Tibial artery (tissue), 4 donors: ENCODE results near the gene TMEM255B.

Experiments
- DNase-seq, 2 donors: peaks; one replicate each; pipeline ENCODE4 v3.0.0-alpha.2; 2019
- H3K27ac ChIP-seq, 2 donors: fragments of 200-600 bp; sonication (generic) in 1 of 2; 1 replicate in 1 of 2; 2 replicates in 1 of 2; pipeline ENCODE4 v1.5.1; 2018 to 2019; ENCODE audit warnings: mild to moderate bottlenecking in 1 of 2
- H3K27me3 ChIP-seq, 2 donors: fragments of 200-600 bp; sonication (generic) in 1 of 2; one replicate each; pipeline versions ENCODE4 v1.5.1 to v1.6.0; 2016 to 2019
- H3K36me3 ChIP-seq, 3 donors: fragments of 200-600 bp; sonication (generic) in 2 of 3; one replicate each; pipeline ENCODE4 v1.5.1; 2016 to 2019; ENCODE audit warnings: mild to moderate bottlenecking in 2 of 3
- H3K4me1 ChIP-seq, 4 donors: fragments of 200-600 bp; sonication (generic) in 2 of 4; 1 replicate in 3 of 4; 2 replicates in 1 of 4; pipeline ENCODE4 v1.5.1; 2016 to 2019
- H3K4me3 ChIP-seq, 2 donors: fragments of 200-600 bp; sonication (generic) in 1 of 2; 1 replicate in 1 of 2; 2 replicates in 1 of 2; pipeline ENCODE4 v1.5.1; 2018 to 2019; ENCODE audit warnings: mild to moderate bottlenecking in 2 of 2
- H3K9me3 ChIP-seq, 3 donors: fragments of 200-600 bp; sonication (generic) in 1 of 3; one replicate each; pipeline ENCODE4 v1.5.1; 2016 to 2019
- intact Hi-C: fragments of 100-400 bp; cut with DNase I; formaldehyde crosslinking; loops from one replicate; pipeline ENCODE4 v1.15.0; 2023; ENCODE audit warnings: low total_unique reads
- TF ChIP-seq, protein P1 (sequence below), 2 experiments: fragments of 200-600 bp in 1 of 2; fragments of 450-650 bp in 1 of 2; IDR thresholded peaks; one replicate each; pipeline ENCODE4 v1.5.1; 2017 to 2019; ENCODE audit warnings: antibody characterized with exemption in 2 of 2, mild to moderate bottlenecking in 1 of 2, moderate library complexity in 1 of 2

Gene TMEM255B

GRCh38 chr13:113802090-113802531 is 43.1 kb downstream of the TMEM255B start:
- Histone ChIP-seq H3K9me3 (no peaks in the 10 kb centered on the region), H3K27ac (no peak overlapping the region), H3K4me1 (peaks cover 0 to 12% (median 5%) of the 10 kb centered on the region in 4 donors), H3K36me3 (no peaks in the 10 kb centered on the region), H3K4me3 (no peak overlapping the region), H3K27me3 (peaks cover 0 to 10% of the 10 kb centered on the region in 2 donors)
- DNase-seq, result peak; percentile 38 to 55
- intact Hi-C loops, result no loop called here
- TF ChIP-seq, protein P1, sequence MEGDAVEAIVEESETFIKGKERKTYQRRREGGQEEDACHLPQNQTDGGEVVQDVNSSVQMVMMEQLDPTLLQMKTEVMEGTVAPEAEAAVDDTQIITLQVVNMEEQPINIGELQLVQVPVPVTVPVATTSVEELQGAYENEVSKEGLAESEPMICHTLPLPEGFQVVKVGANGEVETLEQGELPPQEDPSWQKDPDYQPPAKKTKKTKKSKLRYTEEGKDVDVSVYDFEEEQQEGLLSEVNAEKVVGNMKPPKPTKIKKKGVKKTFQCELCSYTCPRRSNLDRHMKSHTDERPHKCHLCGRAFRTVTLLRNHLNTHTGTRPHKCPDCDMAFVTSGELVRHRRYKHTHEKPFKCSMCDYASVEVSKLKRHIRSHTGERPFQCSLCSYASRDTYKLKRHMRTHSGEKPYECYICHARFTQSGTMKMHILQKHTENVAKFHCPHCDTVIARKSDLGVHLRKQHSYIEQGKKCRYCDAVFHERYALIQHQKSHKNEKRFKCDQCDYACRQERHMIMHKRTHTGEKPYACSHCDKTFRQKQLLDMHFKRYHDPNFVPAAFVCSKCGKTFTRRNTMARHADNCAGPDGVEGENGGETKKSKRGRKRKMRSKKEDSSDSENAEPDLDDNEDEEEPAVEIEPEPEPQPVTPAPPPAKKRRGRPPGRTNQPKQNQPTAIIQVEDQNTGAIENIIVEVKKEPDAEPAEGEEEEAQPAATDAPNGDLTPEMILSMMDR (IDR thresholded peaks at IDR 0.05), result no peak

DNA sequence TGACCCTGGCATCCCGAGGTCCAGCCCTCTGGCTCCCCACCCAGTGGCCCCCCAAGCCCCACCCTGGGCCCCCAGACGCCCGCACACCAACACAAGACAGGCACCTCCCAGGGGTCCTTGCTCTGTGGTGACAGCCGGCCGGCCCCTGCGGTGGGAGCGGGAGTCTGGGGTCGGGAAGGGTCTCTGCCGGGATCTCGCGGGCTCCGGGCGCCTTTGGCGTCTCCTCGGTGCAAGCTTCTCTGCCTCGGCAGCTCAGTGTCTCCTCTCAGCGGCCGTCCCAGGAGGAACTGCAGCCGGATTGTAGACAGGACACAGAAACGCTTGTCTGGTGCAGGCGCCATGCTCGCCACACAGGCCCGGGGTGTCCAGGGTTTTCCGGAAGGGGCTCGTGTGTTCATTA is 43.7 kb downstream of the TMEM255B start:
- Histone ChIP-seq H3K4me1 (peaks cover 0 to 12% (median 5%) of the 10 kb centered on the region in 4 donors), H3K27ac (no peak overlapping the region), H3K4me3 (no peak overlapping the region), H3K9me3 (no peaks in the 10 kb centered on the region), H3K27me3 (peaks cover 0 to 10% of the 10 kb centered on the region in 2 donors), H3K36me3 (no peaks in the 10 kb centered on the region)
- DNase-seq, result peak in 1 of 2 donors; percentile 53
- intact Hi-C loops, result no loop called here
- TF ChIP-seq, protein P1 (IDR thresholded peaks at IDR 0.05), result no peak

GRCh38 chr13:113803409-113804016 is 44.5 kb downstream of the TMEM255B start:
- Histone ChIP-seq H3K9me3 (peaks cover 0 to 6% (median 4%) of the 10 kb centered on the region in 3 donors), H3K36me3 (no peaks in the 10 kb centered on the region), H3K27me3 (peaks cover 0 to 13% of the 10 kb centered on the region in 2 donors), H3K4me3 (no peak overlapping the region), H3K4me1 (peaks cover 0 to 12% (median 5%) of the 10 kb centered on the region in 4 donors), H3K27ac (no peak overlapping the region)
- TF ChIP-seq, protein P1 (IDR thresholded peaks at IDR 0.05), result no peak
- intact Hi-C loops, result no loop called here
- DNase-seq, result peak in 1 of 2 donors; percentile 59

- intact Hi-C loops, result no loop called here
Observed at GRCh38 chr13:113804017-113804702, 45.1 kb downstream of the TMEM255B start.

GRCh38 chr13:113804703-113805430 is 45.8 kb downstream of the TMEM255B start:
- TF ChIP-seq, protein P1 (IDR thresholded peaks at IDR 0.05), result no peak
- DNase-seq, result peak in 1 of 2 donors; percentile 61
- intact Hi-C loops, result no loop called here
- Histone ChIP-seq H3K4me1 (peaks cover 0 to 12% (median 5%) of the 10 kb centered on the region in 4 donors), H3K4me3 (no peak overlapping the region), H3K27ac (no peak overlapping the region), H3K27me3 (peaks cover 0 to 13% of the 10 kb centered on the region in 2 donors), H3K36me3 (no peaks in the 10 kb centered on the region), H3K9me3 (peaks cover 0 to 10% (median 6%) of the 10 kb centered on the region in 3 donors)

More at GRCh38 chr13:113804017-113804702, 45.1 kb downstream of the TMEM255B start:
- Histone ChIP-seq H3K4me3 (no peak overlapping the region), H3K9me3 (peaks cover 0 to 10% (median 6%) of the 10 kb centered on the region in 3 donors), H3K36me3 (no peaks in the 10 kb centered on the region), H3K4me1 (peaks cover 0 to 12% (median 5%) of the 10 kb centered on the region in 4 donors), H3K27me3 (peaks cover 0 to 13% of the 10 kb centered on the region in 2 donors), H3K27ac (no peak overlapping the region)
- TF ChIP-seq, protein P1 (IDR thresholded peaks at IDR 0.05), result no peak
- peak in 1 of 2 donors; percentile 51 for DNase-seq
